Subcutaneous adipose tissue (tissue), 4 donors: ENCODE data around the gene ATP1B3. TPM values are rescaled to one million over a fixed set of nuclear protein-coding genes. Genes with fewer than 3 reads are reported as not detected.

Experiments used
- small RNA-seq: library from RNA; depleted of rRNA; stranded (forward); fragments of <200 nt; gene quantifications from one replicate; pipeline ENCODE3, GENCODE V24; 2016
- total RNA-seq, 4 donors: library from RNA; depleted of rRNA; stranded (reverse); fragments of >200 nt; gene quantifications; one replicate each; pipeline ENCODE4 v1.1.0, GENCODE V29; 2016
- TF ChIP-seq, protein P1 (sequence below): fragments of 450-650 bp; IDR thresholded peaks from one replicate; pipeline ENCODE4 v1.5.1; 2016; ENCODE audit warnings: low read depth, mild to moderate bottlenecking, control low read depth, antibody characterized with exemption, moderate library complexity

Gene ATP1B3
- total RNA-seq, 4 donors from 2014 or later = 55.7 to 294 (median 84.0) TPM

- TF ChIP-seq, protein P1, sequence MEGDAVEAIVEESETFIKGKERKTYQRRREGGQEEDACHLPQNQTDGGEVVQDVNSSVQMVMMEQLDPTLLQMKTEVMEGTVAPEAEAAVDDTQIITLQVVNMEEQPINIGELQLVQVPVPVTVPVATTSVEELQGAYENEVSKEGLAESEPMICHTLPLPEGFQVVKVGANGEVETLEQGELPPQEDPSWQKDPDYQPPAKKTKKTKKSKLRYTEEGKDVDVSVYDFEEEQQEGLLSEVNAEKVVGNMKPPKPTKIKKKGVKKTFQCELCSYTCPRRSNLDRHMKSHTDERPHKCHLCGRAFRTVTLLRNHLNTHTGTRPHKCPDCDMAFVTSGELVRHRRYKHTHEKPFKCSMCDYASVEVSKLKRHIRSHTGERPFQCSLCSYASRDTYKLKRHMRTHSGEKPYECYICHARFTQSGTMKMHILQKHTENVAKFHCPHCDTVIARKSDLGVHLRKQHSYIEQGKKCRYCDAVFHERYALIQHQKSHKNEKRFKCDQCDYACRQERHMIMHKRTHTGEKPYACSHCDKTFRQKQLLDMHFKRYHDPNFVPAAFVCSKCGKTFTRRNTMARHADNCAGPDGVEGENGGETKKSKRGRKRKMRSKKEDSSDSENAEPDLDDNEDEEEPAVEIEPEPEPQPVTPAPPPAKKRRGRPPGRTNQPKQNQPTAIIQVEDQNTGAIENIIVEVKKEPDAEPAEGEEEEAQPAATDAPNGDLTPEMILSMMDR = no peak
Observed at GRCh38 chr3:141971571-141971970, 95.1 kb downstream of the ATP1B3 start.

- TF ChIP-seq, protein P1 = no peak
Observed at GRCh38 chr3:141972399-141972798, 96.0 kb downstream of the ATP1B3 start.

Small RNAs within 50 kb of the gene (small RNA-seq; reads per million reads assigned to genes)
- gene HMGN2P25 (not detected), gene RNU6-509P (not detected)

Other genes with a start within 250 kb of the ATP1B3 start
- 10 to 100 TPM; 57.8 to 93.8 (median 76.0) TPM for gene RNF7, start 138.3 kb upstream of the ATP1B3 start, total RNA-seq
- under 1 TPM in 1 of 4 donors, not detected in 3; 0.16 TPM for gene GRK7, start 113.2 kb upstream of the ATP1B3 start, total RNA-seq